H9 (cell line): ENCODE results near the gene DNAJC6. TPM values are rescaled to one million over a fixed set of nuclear protein-coding genes. Genes with fewer than 3 reads are reported as not detected.
"Not testable (repeated sequence)": the region's sequence is repeated elsewhere in the genome, so short reads cannot be mapped to it uniquely, and the experiment has no call there.

Experiments used
- DNase-seq: peaks from one replicate; pipeline ENCODE4 v3.0.0-alpha.2; 2017
- H2AFZ ChIP-seq: one replicate; pipeline ENCODE4 v1.6.1; 2013; ENCODE audit warnings: mild to moderate bottlenecking, low read length, control low read depth, moderate library complexity
- H2AK5ac ChIP-seq: 2 replicates; pipeline ENCODE4 v1.6.1; 2013; ENCODE audit warnings: low read length, control low read depth, mixed read lengths; ENCODE audit not compliant: insufficient read length
- H2BK120ac ChIP-seq: one replicate; pipeline ENCODE4 v1.6.1; 2013; ENCODE audit warnings: low read depth, mild to moderate bottlenecking, low read length, control low read depth, inconsistent platforms; ENCODE audit not compliant: poor library complexity, severe bottlenecking
- H2BK12ac ChIP-seq: 2 replicates; pipeline ENCODE4 v1.6.1; 2013; ENCODE audit warnings: low read length, control low read depth, mixed read lengths, low read depth; ENCODE audit not compliant: insufficient read length
- H2BK15ac ChIP-seq: 2 replicates; pipeline ENCODE4 v1.6.1; 2013; ENCODE audit warnings: low read depth, low read length, control low read depth
- H2BK20ac ChIP-seq: one replicate; pipeline ENCODE4 v1.6.1; 2013; ENCODE audit warnings: low read depth, mild to moderate bottlenecking, low read length, control low read depth, inconsistent platforms; ENCODE audit not compliant: poor library complexity, severe bottlenecking
- H2BK5ac ChIP-seq: 2 replicates; pipeline ENCODE4 v1.6.1; 2013; ENCODE audit warnings: low read length, control low read depth, mixed read lengths; ENCODE audit not compliant: insufficient read length
- H3K14ac ChIP-seq: 2 replicates; pipeline ENCODE4 v1.6.1; 2013; ENCODE audit warnings: low read length, control low read depth; ENCODE audit not compliant: insufficient read depth
- H3K18ac ChIP-seq: 2 replicates; pipeline ENCODE4 v1.6.1; 2013; ENCODE audit warnings: low read depth, mild to moderate bottlenecking, mixed read lengths, low read length, control low read depth; ENCODE audit not compliant: insufficient read length
- H3K23ac ChIP-seq: 2 replicates; pipeline ENCODE4 v1.6.1; 2013; ENCODE audit warnings: low read length, control low read depth, mixed read lengths, low read depth; ENCODE audit not compliant: insufficient read length
- H3K23me2 ChIP-seq: 2 replicates; pipeline ENCODE4 v1.6.1; 2013; ENCODE audit warnings: low read depth, mild to moderate bottlenecking, mixed read lengths, low read length, control low read depth; ENCODE audit not compliant: insufficient read length, poor library complexity, severe bottlenecking
- H3K27ac ChIP-seq: 2 replicates; pipeline ENCODE4 v1.5.1; 2013; ENCODE audit warnings: low read length, control low read depth, mixed read lengths, low read depth; ENCODE audit not compliant: insufficient read length
- H3K27me3 ChIP-seq: 2 replicates; pipeline ENCODE4 v1.6.1; 2013; ENCODE audit warnings: low read length, control low read depth, inconsistent platforms; ENCODE audit not compliant: insufficient read depth
- H3K4ac ChIP-seq: 2 replicates; pipeline ENCODE4 v1.6.1; 2013; ENCODE audit warnings: low read depth, mild to moderate bottlenecking, control low read depth, inconsistent platforms, low read length, moderate library complexity
- H3K4me1 ChIP-seq: 2 replicates; pipeline ENCODE4 v1.6.1; 2013; ENCODE audit warnings: low read length, control low read depth, inconsistent platforms; ENCODE audit not compliant: insufficient read depth
- H3K4me2 ChIP-seq: 2 replicates; pipeline ENCODE4 v1.6.1; 2013; ENCODE audit warnings: low read length, control low read depth, mixed read lengths; ENCODE audit not compliant: insufficient read length, insufficient read depth
- H3K56ac ChIP-seq: 2 replicates; pipeline ENCODE4 v1.6.1; 2013; ENCODE audit warnings: low read depth, mild to moderate bottlenecking, mixed read lengths, low read length, control low read depth; ENCODE audit not compliant: insufficient read length
- H3K79me1 ChIP-seq: 2 replicates; pipeline ENCODE4 v1.6.1; 2013; ENCODE audit warnings: low read depth, mild to moderate bottlenecking, moderate library complexity, low read length, control low read depth, inconsistent platforms; ENCODE audit not compliant: insufficient read depth, poor library complexity, severe bottlenecking
- H3K79me2 ChIP-seq: 2 replicates; pipeline ENCODE4 v1.6.1; 2013; ENCODE audit warnings: low read length, control low read depth, inconsistent platforms; ENCODE audit not compliant: insufficient read depth
- H3K9ac ChIP-seq: 2 replicates; pipeline ENCODE4 v1.6.1; 2013; ENCODE audit warnings: low read length, control low read depth, mixed read lengths; ENCODE audit not compliant: insufficient read length; ENCODE audit errors: extremely low read depth
- H3K9me3 ChIP-seq: one replicate; pipeline ENCODE4 v1.6.1; 2013; ENCODE audit warnings: low read depth, low read length, inconsistent platforms; ENCODE audit not compliant: control insufficient read depth
- H3T11ph ChIP-seq: one replicate; pipeline ENCODE4 v1.6.1; 2013; ENCODE audit warnings: mild to moderate bottlenecking, low read length, control low read depth, inconsistent platforms
- H4K20me1 ChIP-seq: one replicate; pipeline ENCODE4 v1.6.1; 2013; ENCODE audit not compliant: control insufficient read depth, insufficient read length, insufficient read depth
- H4K5ac ChIP-seq: 2 replicates; pipeline ENCODE4 v1.6.1; 2013; ENCODE audit warnings: low read depth, mild to moderate bottlenecking, mixed read lengths, low read length, control low read depth; ENCODE audit not compliant: insufficient read length
- H4K8ac ChIP-seq: replicated peaks from 2 replicates; pipeline ENCODE4 v1.6.1; 2013; ENCODE audit warnings: low read length, control low read depth, mixed read lengths, low read depth; ENCODE audit not compliant: insufficient read length
- H4K91ac ChIP-seq: 2 replicates; pipeline ENCODE4 v1.6.1; 2013; ENCODE audit warnings: low read depth, mild to moderate bottlenecking, moderate library complexity, mixed read lengths, low read length, control low read depth; ENCODE audit not compliant: insufficient read length
- H3K27ac Mint-ChIP-seq, 3 experiments: 2 replicates in 2 of 3; 3 replicates in 1 of 3; pipeline ENCODE4 v1.8.0; 2020 to 2021; ENCODE audit warnings: mixed read lengths in 3 of 3, mild to moderate bottlenecking in 1 of 3, moderate library complexity in 1 of 3
- H3K27me3 Mint-ChIP-seq: 2 replicates; pipeline ENCODE4 v1.8.0; 2021; ENCODE audit warnings: low read depth, mild to moderate bottlenecking, moderate library complexity, mixed read lengths
- H3K36me3 Mint-ChIP-seq, 3 experiments: 2 replicates in 2 of 3; 3 replicates in 1 of 3; pipeline ENCODE4 v1.8.0; 2020 to 2021; ENCODE audit warnings: low read depth in 3 of 3, mixed read lengths in 3 of 3; ENCODE audit not compliant: insufficient read depth in 1 of 3
- H3K4me1 Mint-ChIP-seq, 2 experiments: 2 replicates each; pipeline ENCODE4 v1.8.0; 2020; ENCODE audit warnings: mixed read lengths in 2 of 2
- H3K4me3 Mint-ChIP-seq, 2 experiments: 2 replicates in 1 of 2; 3 replicates in 1 of 2; pipeline ENCODE4 v1.8.0; 2020 to 2021; ENCODE audit warnings: mild to moderate bottlenecking in 2 of 2, mixed read lengths in 2 of 2, moderate library complexity in 1 of 2
- H3K9me3 Mint-ChIP-seq, 2 experiments: 2 replicates in 1 of 2; 3 replicates in 1 of 2; pipeline ENCODE4 v1.8.0; 2020; ENCODE audit warnings: mild to moderate bottlenecking in 2 of 2, mixed read lengths in 2 of 2, moderate library complexity in 1 of 2
- WGBS: extraction: QIAGEN DNeasy Blood & Tissue Kit; methylation state at CpG from one replicate; pipeline ENCODE4 v1.1.7; 2013; ENCODE audit warnings: missing lambda C conversion rate, low lambda C conversion rate, mixed read lengths; ENCODE audit not compliant: insufficient read length; ENCODE audit errors: extremely low coverage; 5-methylcytosine and 5-hydroxymethylcytosine counted together
- total RNA-seq: library from RNA; stranded (reverse); gene quantifications from 2 replicates; pipeline ENCODE4 v1.2.1, GENCODE V29; 2021
- TF ChIP-seq, protein P1 (sequence below): fragments of 200-600 bp; sonication (generic); conservative IDR thresholded peaks from 3 replicates; pipeline ENCODE4 v1.8.0; 2021; ENCODE audit warnings: antibody characterized with exemption, mild to moderate bottlenecking

DNAJC6 gene
- total RNA-seq, 1 experiment from 2014 or later = 2.2 TPM

DNA sequence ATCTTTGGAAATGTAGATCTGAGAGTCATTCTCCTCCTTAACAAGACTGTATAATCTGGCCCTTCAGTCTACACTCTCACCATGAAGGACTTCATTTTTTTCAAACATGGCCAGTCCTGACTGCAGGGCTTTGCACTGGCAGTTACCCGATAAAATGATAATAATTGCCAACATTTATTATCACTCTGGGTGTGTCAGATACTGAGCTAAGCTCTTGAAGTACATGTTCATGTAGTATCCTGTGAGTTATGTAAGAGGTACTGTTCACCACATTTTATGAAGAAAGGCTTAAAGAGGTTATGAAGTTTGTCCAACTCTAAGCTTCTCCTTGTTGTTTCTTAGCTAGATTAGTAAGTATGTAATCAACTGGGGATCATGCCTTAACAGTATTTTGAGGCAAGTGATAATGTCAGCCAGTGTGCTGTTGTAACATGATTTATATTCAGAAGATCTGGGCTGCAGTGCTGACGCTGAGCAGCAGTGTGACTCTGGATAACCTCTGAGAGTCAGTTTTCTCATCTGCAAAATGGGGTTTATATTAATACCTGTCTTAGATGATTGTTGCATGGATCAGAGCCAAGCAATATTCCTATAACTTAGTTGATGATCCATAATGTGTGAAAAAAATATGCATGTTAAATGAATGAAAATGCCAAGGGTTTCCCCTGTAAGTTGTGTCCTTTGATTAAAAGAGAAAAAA, 69.1 kb downstream of the DNAJC6 start:
- H3K4me1 ChIP-seq = no peaks in the 10 kb centered on the region
- Mint-ChIP-seq H3K36me3 (peaks cover 0 to 3% (median 0%) of the 10 kb centered on the region in 3 experiments; a peak in 2 of 7 replicates), H3K9me3 (no peaks in the 10 kb centered on the region; a peak in 3 of 5 replicates), H3K4me3 (no peak overlapping the region), H3K27ac (0 out of 7 replicates have a peak overlapping the region, but pooled peaks of 1 of the 3 experiments have one; percentile 25), H3K27me3 (no peaks in the 10 kb centered on the region), H3K4me1 (no peaks in the 10 kb centered on the region; a peak in 1 of 4 replicates)
- no peak overlapping the region for H3K9ac ChIP-seq
- H3K27me3 ChIP-seq = no peaks in the 10 kb centered on the region
- no peak overlapping the region for H3K18ac ChIP-seq
- no peak overlapping the region for H3K27ac ChIP-seq
- no peak overlapping the region for H3K4ac ChIP-seq
- TF ChIP-seq, protein P1, sequence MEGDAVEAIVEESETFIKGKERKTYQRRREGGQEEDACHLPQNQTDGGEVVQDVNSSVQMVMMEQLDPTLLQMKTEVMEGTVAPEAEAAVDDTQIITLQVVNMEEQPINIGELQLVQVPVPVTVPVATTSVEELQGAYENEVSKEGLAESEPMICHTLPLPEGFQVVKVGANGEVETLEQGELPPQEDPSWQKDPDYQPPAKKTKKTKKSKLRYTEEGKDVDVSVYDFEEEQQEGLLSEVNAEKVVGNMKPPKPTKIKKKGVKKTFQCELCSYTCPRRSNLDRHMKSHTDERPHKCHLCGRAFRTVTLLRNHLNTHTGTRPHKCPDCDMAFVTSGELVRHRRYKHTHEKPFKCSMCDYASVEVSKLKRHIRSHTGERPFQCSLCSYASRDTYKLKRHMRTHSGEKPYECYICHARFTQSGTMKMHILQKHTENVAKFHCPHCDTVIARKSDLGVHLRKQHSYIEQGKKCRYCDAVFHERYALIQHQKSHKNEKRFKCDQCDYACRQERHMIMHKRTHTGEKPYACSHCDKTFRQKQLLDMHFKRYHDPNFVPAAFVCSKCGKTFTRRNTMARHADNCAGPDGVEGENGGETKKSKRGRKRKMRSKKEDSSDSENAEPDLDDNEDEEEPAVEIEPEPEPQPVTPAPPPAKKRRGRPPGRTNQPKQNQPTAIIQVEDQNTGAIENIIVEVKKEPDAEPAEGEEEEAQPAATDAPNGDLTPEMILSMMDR = no peak
- no CpG with 5 or more reads among the region's 2 CpGs for WGBS
- no peak overlapping the region for H2AFZ ChIP-seq
- H4K20me1 ChIP-seq = no peaks in the 10 kb centered on the region
- no peak overlapping the region for H4K91ac ChIP-seq
- no peak overlapping the region for H2BK120ac ChIP-seq
- H3K14ac ChIP-seq = no peak overlapping the region
- H3K23ac ChIP-seq = no peak overlapping the region
- H3K79me1 ChIP-seq = no peaks in the 10 kb centered on the region
- no peak overlapping the region for H2BK5ac ChIP-seq
- no peak overlapping the region for H2AK5ac ChIP-seq
- no peak overlapping the region for H3K56ac ChIP-seq
- no peak overlapping the region for H3T11ph ChIP-seq
- H3K9me3 ChIP-seq = no peaks in the 10 kb centered on the region
- H4K8ac ChIP-seq = no peak overlapping the region
- DNase-seq = no peak
- no peaks in the 10 kb centered on the region for H3K79me2 ChIP-seq
- no peak overlapping the region for H3K4me2 ChIP-seq
- no peaks in the 10 kb centered on the region for H3K23me2 ChIP-seq
- no peak overlapping the region for H2BK12ac ChIP-seq
- no peak overlapping the region for H2BK15ac ChIP-seq
- H4K5ac ChIP-seq = no peak overlapping the region
- H2BK20ac ChIP-seq = no peak overlapping the region

GRCh38 chr1:65384426-65384825, 75.1 kb downstream of the DNAJC6 start:
- H3K36me3 Mint-ChIP-seq, H3K23ac ChIP-seq, H2AK5ac ChIP-seq, H3K23me2 ChIP-seq, H2AFZ ChIP-seq, H3K79me1 ChIP-seq, H3K4me1 ChIP-seq, H3K4me3 Mint-ChIP-seq, H3K56ac ChIP-seq, H4K91ac ChIP-seq, H3K27me3 Mint-ChIP-seq, H3K27me3 ChIP-seq, H3K4ac ChIP-seq, H3K27ac ChIP-seq, H2BK12ac ChIP-seq, H4K8ac ChIP-seq, H3K14ac ChIP-seq, H2BK5ac ChIP-seq, H3K79me2 ChIP-seq, H3K27ac Mint-ChIP-seq, H3K18ac ChIP-seq, H3K4me2 ChIP-seq, H2BK20ac ChIP-seq, H4K20me1 ChIP-seq, H2BK120ac ChIP-seq, H3T11ph ChIP-seq, H4K5ac ChIP-seq, H3K9ac ChIP-seq, DNase-seq, H3K9me3 Mint-ChIP-seq, H2BK15ac ChIP-seq: not testable (repeated sequence)
- peaks cover 10% of the 10 kb centered on the region for H3K9me3 ChIP-seq
- peaks cover 3 to 13% of the 10 kb centered on the region in 2 experiments for H3K4me1 Mint-ChIP-seq
- WGBS = no CpG with 5 or more reads among the region's 5 CpGs
